ENCODE measurements around the gene KRT40. TPM values are rescaled to one million over a fixed set of nuclear protein-coding genes. Genes with fewer than 3 reads are reported as not detected.

KRT40 gene
- total and polyA plus RNA-seq, 9 of the 15 experiments (the other 6 are each of a cell fraction or from before 2014, with no cell fraction given), result not detected

GRCh38 chr17:40938981-40939380 is 45.1 kb downstream of the KRT40 start:
- Histone ChIP-seq H3K27me3 (ENCODE audit: control insufficient read depth in 2 of 2, insufficient read depth in 2 of 2, low read length in 2 of 2) (peaks cover 18 to 25% of the 10 kb centered on the region in 2 experiments), H2AFZ (ENCODE audit: low read depth, low read length) (no peak overlapping the region), H3K9ac (ENCODE audit: insufficient read depth in 1 of 2, low read depth in 2 of 2, low read length in 2 of 2) (no peak overlapping the region), H3K4me2 (ENCODE audit: insufficient read depth, low read length) (no peak overlapping the region), H3K9me3 (replicated peaks; ENCODE audit: control insufficient read depth, insufficient read depth, low read depth, low read length) (no peaks in the 10 kb centered on the region), H3K79me2 (ENCODE audit: control insufficient read depth, insufficient read depth, low read length) (no peaks in the 10 kb centered on the region), H3K4me1 (replicated peaks in 1 of 2; ENCODE audit: control insufficient read depth in 2 of 2, insufficient read depth in 2 of 2, low read length in 2 of 2) (peaks cover 0 to 5% of the 10 kb centered on the region in 2 experiments; a peak in 1 of 5 replicates), H3K4me3 (no peak overlapping the region), H4K20me1 (replicated peaks; ENCODE audit: control insufficient read depth, insufficient read depth, low read length) (no peaks in the 10 kb centered on the region), H3K27ac (ENCODE audit: extremely low read depth, low read depth, low read length) (no peak overlapping the region), H3K36me3 (ENCODE audit: control insufficient read depth, insufficient read depth, low read length) (no peaks in the 10 kb centered on the region), H3K9me1 (ENCODE audit: control insufficient read depth, insufficient read depth, low read length) (no peaks in the 10 kb centered on the region)
- ATAC-seq, result no peak
- TF ChIP-seq SNAPC5 (CRISPR knock-in tag; IDR thresholded peaks at IDR 0.05) (no peak), MCM2 (IDR thresholded peaks at IDR 0.05; ENCODE audit: low read depth) (no peak), UBTF (IDR thresholded peaks at IDR 0.05; ENCODE audit: borderline replicate concordance in 1 of 2, low read depth in 2 of 2, low read length in 2 of 2) (no peak), ZBTB7A (IDR thresholded peaks at IDR 0.05; ENCODE audit: borderline replicate concordance, control insufficient read depth, low read depth, low read length) (no peak)
- no TSS peak for BruUV-seq (replicated peaks)
- no peak for DNase-seq (ENCODE audit: extremely low read depth in 1 of 4, low spot score in 3 of 4)
- WGBS (ENCODE audit: insufficient coverage, low coverage, missing lambda C conversion rate), result 0% methylated on average over 1 of the region's 3 CpGs
- in situ Hi-C loops (cut with MboI) (no loop called here), intact Hi-C loops (cut with micrococcal nuclease) (no loop called here)
- FAIRE-seq, result no peak
- ChIA-PET POLR2A (interaction anchor here (1.3 kb wide), 1 partner anchor 42 kb away, joined by 4 read pairs; no protein-coding TSS in a partner anchor), CTCF (ENCODE audit: low intra/inter-chr PET ratio) (no interaction called here)

All from K562 (cell line).